Measurements from ENCODE around the gene LEPROT.

LEPROT gene

GRCh38 chr1:65469889-65470340, 49.4 kb downstream of the LEPROT start (continued):
- no peak for TF ChIP-seq ZNF585B (tag by site-specific recombination; IDR thresholded peaks at IDR 0.05)
- peak; percentile 78 for TF ChIP-seq PRDM10 (tag by site-specific recombination; IDR thresholded peaks at IDR 0.05)
- peak; percentile 62; the same call in 1 of the 2 replicates for TF ChIP-seq ZNF501 (tag by site-specific recombination; IDR thresholded peaks at IDR 0.05)
- TF ChIP-seq ZNF530 (tag by site-specific recombination; IDR thresholded peaks at IDR 0.05; ENCODE audit: low read depth): no peak
- no peak for TF ChIP-seq ZNF341 (tag by site-specific recombination; IDR thresholded peaks at IDR 0.05; ENCODE audit: low read depth)
- peak; percentile 93 for TF ChIP-seq SP7 (tag by site-specific recombination; IDR thresholded peaks at IDR 0.05)
- TF ChIP-seq ZNF404 (tag by site-specific recombination; IDR thresholded peaks at IDR 0.05): no peak
- no peak for TF ChIP-seq ZNF529 (tag by site-specific recombination; IDR thresholded peaks at IDR 0.05; ENCODE audit: insufficient replicate concordance)
- peak; percentile 91 for TF ChIP-seq INSM2 (tag by site-specific recombination; IDR thresholded peaks at IDR 0.05)
- no peak for TF ChIP-seq SCRT1 (tag by site-specific recombination; IDR thresholded peaks at IDR 0.05; ENCODE audit: borderline replicate concordance)
- no peak for TF ChIP-seq ZSCAN16 (tag by site-specific recombination; IDR thresholded peaks at IDR 0.05)
- no peak for TF ChIP-seq ZNF23 (tag by site-specific recombination; IDR thresholded peaks at IDR 0.05; ENCODE audit: borderline replicate concordance)
- peak; percentile 60; the same call in 1 of the 2 replicates for TF ChIP-seq ZSCAN30 (tag by site-specific recombination; IDR thresholded peaks at IDR 0.05)
- no peak for TF ChIP-seq ZNF76 (tag by site-specific recombination; IDR thresholded peaks at IDR 0.05; ENCODE audit: borderline replicate concordance, low read depth)
- TF ChIP-seq ZNF843 (tag by site-specific recombination; IDR thresholded peaks at IDR 0.05): peak; percentile 97
- 0 out of 2 replicates have a peak, but pooled peaks have one; percentile 31 for TF ChIP-seq ZNF626 (tag by site-specific recombination; IDR thresholded peaks at IDR 0.05)
- TF ChIP-seq ZBTB1 (tag by site-specific recombination; IDR thresholded peaks at IDR 0.05): no peak
- no peak; the same call in 1 of the 2 replicates for TF ChIP-seq ZNF449 (tag by site-specific recombination; IDR thresholded peaks at IDR 0.05)
- TF ChIP-seq SP2 (tag by site-specific recombination; IDR thresholded peaks at IDR 0.05): 0 out of 2 replicates have a peak, but pooled peaks have one; percentile 11
- TF ChIP-seq ZNF513 (tag by site-specific recombination; IDR thresholded peaks at IDR 0.05): no peak
- TF ChIP-seq ZNF16 (tag by site-specific recombination; IDR thresholded peaks at IDR 0.05; ENCODE audit: low read depth): no peak
- no peak for TF ChIP-seq ZNF791 (tag by site-specific recombination; IDR thresholded peaks at IDR 0.05)
- no peak; the same call in 1 of the 2 replicates for TF ChIP-seq ZBTB21 (tag by site-specific recombination; IDR thresholded peaks at IDR 0.05)
- TF ChIP-seq TCF7L2 (IDR thresholded peaks at IDR 0.05; ENCODE audit: borderline replicate concordance, low read depth, low read length): no peak
- no peak for TF ChIP-seq ZNF777 (tag by site-specific recombination; IDR thresholded peaks at IDR 0.05; ENCODE audit: borderline replicate concordance)
- TF ChIP-seq, protein P1, sequence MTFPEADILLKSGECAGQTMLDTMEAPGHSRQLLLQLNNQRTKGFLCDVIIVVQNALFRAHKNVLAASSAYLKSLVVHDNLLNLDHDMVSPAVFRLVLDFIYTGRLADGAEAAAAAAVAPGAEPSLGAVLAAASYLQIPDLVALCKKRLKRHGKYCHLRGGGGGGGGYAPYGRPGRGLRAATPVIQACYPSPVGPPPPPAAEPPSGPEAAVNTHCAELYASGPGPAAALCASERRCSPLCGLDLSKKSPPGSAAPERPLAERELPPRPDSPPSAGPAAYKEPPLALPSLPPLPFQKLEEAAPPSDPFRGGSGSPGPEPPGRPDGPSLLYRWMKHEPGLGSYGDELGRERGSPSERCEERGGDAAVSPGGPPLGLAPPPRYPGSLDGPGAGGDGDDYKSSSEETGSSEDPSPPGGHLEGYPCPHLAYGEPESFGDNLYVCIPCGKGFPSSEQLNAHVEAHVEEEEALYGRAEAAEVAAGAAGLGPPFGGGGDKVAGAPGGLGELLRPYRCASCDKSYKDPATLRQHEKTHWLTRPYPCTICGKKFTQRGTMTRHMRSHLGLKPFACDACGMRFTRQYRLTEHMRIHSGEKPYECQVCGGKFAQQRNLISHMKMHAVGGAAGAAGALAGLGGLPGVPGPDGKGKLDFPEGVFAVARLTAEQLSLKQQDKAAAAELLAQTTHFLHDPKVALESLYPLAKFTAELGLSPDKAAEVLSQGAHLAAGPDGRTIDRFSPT (tag by site-specific recombination; IDR thresholded peaks at IDR 0.05): no peak
- TF ChIP-seq ZNF324 (tag by site-specific recombination; IDR thresholded peaks at IDR 0.05): peak; percentile 65; the same call in 1 of the 2 replicates
- no peak for TF ChIP-seq ZNF645 (tag by site-specific recombination; IDR thresholded peaks at IDR 0.05)
- TF ChIP-seq ZNF146 (tag by site-specific recombination; IDR thresholded peaks at IDR 0.05): 0 out of 2 replicates have a peak, but pooled peaks have one; percentile 13

Data from HEK293 (cell line).